SU-DHL-6 (cell line): ENCODE measurements around the gene ATL1.

Experiments used
- H2AFZ ChIP-seq: fragments of 200-600 bp; sonication (generic); 2 replicates; pipeline ENCODE4 v1.6.1; 2014; ENCODE audit warnings: low read depth, mild to moderate bottlenecking, moderate library complexity, mixed read lengths, antibody characterized with exemption, low read length; ENCODE audit not compliant: severe bottlenecking
- H3F3A ChIP-seq: fragments of 200-600 bp; shearing (Covaris generic); 2 replicates; pipeline ENCODE4 v1.6.0; 2016; ENCODE audit warnings: antibody characterized with exemption, mild to moderate bottlenecking; ENCODE audit not compliant: insufficient read depth
- H3K27ac ChIP-seq: fragments of 200-600 bp; sonication (generic); 2 replicates; pipeline ENCODE4 v1.5.1; 2016; ENCODE audit warnings: low read depth, mild to moderate bottlenecking, low read length, moderate library complexity, mixed read lengths
- H3K27me3 ChIP-seq: fragments of 200-600 bp; sonication (generic), shearing (Covaris generic); 2 replicates; pipeline ENCODE4 v1.6.0; 2014; ENCODE audit warnings: mild to moderate bottlenecking, low read length
- H3K36me3 ChIP-seq: fragments of 200-600 bp; sonication (generic); 2 replicates; pipeline ENCODE4 v1.6.1; 2014; ENCODE audit warnings: mild to moderate bottlenecking, low read length, mixed read lengths
- H3K4me2 ChIP-seq: fragments of 300-600, 200-600 bp; shearing (Covaris generic), sonication (generic); 2 replicates; pipeline ENCODE4 v1.6.0; 2014; ENCODE audit warnings: low read length, low read depth, mild to moderate bottlenecking; ENCODE audit not compliant: poor library complexity, severe bottlenecking
- H3K4me3 ChIP-seq: fragments of 200-600 bp; sonication (generic); 2 replicates; pipeline ENCODE4 v1.5.1; 2014; ENCODE audit warnings: antibody characterized with exemption, low read length, mild to moderate bottlenecking, mixed read lengths; ENCODE audit not compliant: insufficient read depth, poor library complexity, severe bottlenecking
- H3K79me2 ChIP-seq: fragments of 200-600 bp; sonication (generic); 2 replicates; pipeline ENCODE4 v1.6.1; 2014; ENCODE audit warnings: mild to moderate bottlenecking, low read length, moderate library complexity; ENCODE audit not compliant: insufficient read depth
- H3K9ac ChIP-seq: fragments of 200-600 bp; sonication (generic); 2 replicates; pipeline ENCODE4 v1.7.0; 2014; ENCODE audit warnings: mild to moderate bottlenecking, low read length
- H3K9me2 ChIP-seq: fragments of 200-600 bp; sonication (generic); replicated peaks from 2 replicates; pipeline ENCODE4 v1.6.1; 2014; ENCODE audit warnings: low read length; ENCODE audit not compliant: insufficient read depth
- H3K9me3 ChIP-seq: fragments of 200-600 bp; sonication (generic); 2 replicates; pipeline ENCODE4 v1.6.1; 2014; ENCODE audit warnings: low read length, mixed read lengths; ENCODE audit not compliant: insufficient read depth
- H4K20me1 ChIP-seq: fragments of 200-600 bp; sonication (generic); 2 replicates; pipeline ENCODE4 v1.6.1; 2014; ENCODE audit warnings: low read depth, mild to moderate bottlenecking, antibody characterized with exemption, low read length, moderate library complexity, mixed read lengths
- CTCF ChIP-seq: fragments of 200-600 bp; sonication (generic); IDR thresholded peaks from one replicate; pipeline ENCODE4 v1.5.1; 2017; ENCODE audit warnings: antibody characterized with exemption, mild to moderate bottlenecking, low read length, moderate library complexity; ENCODE audit not compliant: insufficient read depth, poor library complexity, severe bottlenecking
- EZH2phosphoT487 ChIP-seq: fragments of 200-600 bp; sonication (generic), shearing (Covaris generic); conservative IDR thresholded peaks from 2 replicates; pipeline ENCODE4 v1.6.1; 2018; ENCODE audit warnings: mild to moderate bottlenecking, antibody characterized with exemption, low read length, moderate library complexity, mixed read lengths

Gene ATL1

DNA sequence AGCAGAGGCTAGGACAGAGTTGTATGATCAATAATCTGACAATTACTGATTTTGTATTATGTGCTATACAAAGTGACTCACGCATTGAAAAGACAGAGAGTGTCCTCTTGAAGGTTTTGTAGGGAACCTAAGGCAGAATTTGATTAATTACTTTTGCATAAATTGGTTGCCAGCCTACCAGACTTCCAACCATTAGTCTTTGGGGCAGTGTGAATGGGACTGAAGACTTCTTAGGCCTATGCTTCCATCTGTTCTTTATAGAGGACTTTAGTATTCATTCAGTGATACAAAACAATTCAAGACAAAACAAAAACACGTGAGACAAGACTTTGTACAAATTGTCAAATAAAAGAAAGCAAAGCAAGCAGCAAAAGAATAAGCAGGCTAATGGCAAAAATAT, 46.5 kb downstream of the ATL1 start:
- Histone ChIP-seq H3K4me3 (no peak overlapping the region), H3K36me3 (no peaks in the 10 kb centered on the region), H3K79me2 (no peaks in the 10 kb centered on the region), H3F3A (no peaks in the 10 kb centered on the region), H3K9me2 (no peaks in the 10 kb centered on the region), H3K27ac (no peak overlapping the region), H3K9me3 (no peaks in the 10 kb centered on the region), H4K20me1 (no peaks in the 10 kb centered on the region), H3K4me2 (no peak overlapping the region), H3K27me3 (no peaks in the 10 kb centered on the region), H2AFZ (no peak overlapping the region), H3K9ac (no peak overlapping the region)
- no peak for TF ChIP-seq EZH2phosphoT487
- TF ChIP-seq CTCF = no peak

DNA sequence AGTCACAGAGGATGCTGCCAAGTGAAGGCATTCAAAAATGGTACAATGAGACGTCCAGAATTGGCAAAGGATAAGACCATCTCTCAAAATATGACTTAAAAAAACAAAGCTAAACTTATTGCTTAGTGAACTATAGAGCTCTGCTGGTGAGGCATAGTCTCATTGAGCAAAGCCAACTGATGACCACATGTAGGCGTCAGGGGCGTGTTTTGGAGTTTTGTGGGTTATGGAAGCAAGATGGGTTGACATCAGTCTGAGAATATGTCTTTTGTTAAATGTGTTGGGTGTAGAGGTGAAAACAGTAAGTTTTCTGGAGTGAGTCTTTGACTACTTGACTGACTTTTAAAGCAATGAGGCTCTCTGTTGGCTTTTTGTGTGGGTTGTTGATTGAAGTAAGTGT, 47.2 kb downstream of the ATL1 start:
- Histone ChIP-seq H3K9me3 (no peaks in the 10 kb centered on the region), H3K4me2 (no peak overlapping the region)

DNA sequence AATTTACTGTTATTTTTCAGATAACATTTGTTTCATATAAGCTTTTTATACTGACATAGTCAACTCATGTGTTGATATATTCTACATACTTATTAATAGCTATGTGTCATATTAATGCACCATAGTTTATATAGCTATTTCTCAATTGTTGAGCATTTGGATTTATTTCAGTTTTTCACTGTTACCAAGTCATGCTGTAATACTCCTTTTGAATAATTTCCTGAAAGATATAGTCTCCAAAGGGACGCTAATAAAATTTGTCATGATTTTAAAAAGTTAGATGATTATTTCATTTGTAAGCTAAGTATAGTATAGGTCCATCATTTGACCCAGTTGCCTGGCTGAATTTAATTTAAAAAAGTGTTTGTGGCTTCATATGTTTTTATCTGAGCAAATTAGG, 47.8 kb downstream of the ATL1 start:
- no peak overlapping the region for H3K9ac ChIP-seq
- no peaks in the 10 kb centered on the region for H3K27me3 ChIP-seq
- H3K36me3 ChIP-seq = no peaks in the 10 kb centered on the region
- no peaks in the 10 kb centered on the region for H4K20me1 ChIP-seq
- TF ChIP-seq CTCF (no peak), EZH2phosphoT487 (no peak)
- no peak overlapping the region for H3K27ac ChIP-seq
- H3K79me2 ChIP-seq = no peaks in the 10 kb centered on the region
- no peaks in the 10 kb centered on the region for H3F3A ChIP-seq
- H3K9me2 ChIP-seq = no peaks in the 10 kb centered on the region
- H3K4me2 ChIP-seq = no peak overlapping the region
- no peak overlapping the region for H2AFZ ChIP-seq
- no peaks in the 10 kb centered on the region for H3K9me3 ChIP-seq
- no peak overlapping the region for H3K4me3 ChIP-seq

More for the DNA sequence above, 47.2 kb downstream of the ATL1 start:
- H3K9ac ChIP-seq = no peak overlapping the region
- no peak overlapping the region for H3K4me3 ChIP-seq
- H4K20me1 ChIP-seq = no peaks in the 10 kb centered on the region
- H3K27ac ChIP-seq = no peak overlapping the region
- no peak overlapping the region for H2AFZ ChIP-seq
- no peaks in the 10 kb centered on the region for H3K9me2 ChIP-seq
- no peaks in the 10 kb centered on the region for H3F3A ChIP-seq
- no peaks in the 10 kb centered on the region for H3K36me3 ChIP-seq
- TF ChIP-seq CTCF = no peak
- TF ChIP-seq EZH2phosphoT487 = no peak
- no peaks in the 10 kb centered on the region for H3K27me3 ChIP-seq
- no peaks in the 10 kb centered on the region for H3K79me2 ChIP-seq

DNA sequence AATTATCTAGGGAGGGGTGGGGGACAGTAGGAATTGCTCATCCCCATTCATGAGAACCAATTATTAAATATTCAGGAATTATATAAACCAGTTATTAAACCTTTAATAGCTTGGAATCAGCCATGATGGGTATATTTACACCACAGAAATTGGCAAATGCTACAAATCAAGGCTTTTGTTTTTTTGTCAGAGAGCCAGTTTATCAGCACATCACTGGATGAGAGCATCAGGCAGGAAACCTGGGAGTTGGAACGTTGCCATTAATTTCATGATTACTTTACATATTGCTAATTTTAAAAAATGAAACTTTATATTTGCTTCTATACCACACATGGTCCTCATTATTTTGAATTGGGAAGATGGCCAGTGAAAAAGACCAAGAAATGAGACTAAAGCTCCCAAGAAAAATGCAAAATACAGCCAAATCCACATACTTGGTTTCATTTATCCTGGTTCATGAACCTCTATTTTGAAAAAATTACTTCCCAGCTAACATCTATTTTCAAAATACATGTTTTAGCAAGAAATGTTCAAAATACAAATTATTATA, 48.4 kb downstream of the ATL1 start:
- no peaks in the 10 kb centered on the region for H3K79me2 ChIP-seq
- no peaks in the 10 kb centered on the region for H3K27me3 ChIP-seq
- TF ChIP-seq CTCF (no peak), EZH2phosphoT487 (no peak)
- H3K9ac ChIP-seq = no peak overlapping the region
- H3K4me2 ChIP-seq = no peak overlapping the region
- H3K36me3 ChIP-seq = no peaks in the 10 kb centered on the region
- H3K9me2 ChIP-seq = no peaks in the 10 kb centered on the region
- H3K9me3 ChIP-seq = no peaks in the 10 kb centered on the region
- no peak overlapping the region for H3K4me3 ChIP-seq
- no peaks in the 10 kb centered on the region for H3F3A ChIP-seq
- no peaks in the 10 kb centered on the region for H4K20me1 ChIP-seq
- H2AFZ ChIP-seq = no peak overlapping the region
- no peak overlapping the region for H3K27ac ChIP-seq
